H9 (cell line): ENCODE results near the gene CTIF. TPM values are rescaled to one million over a fixed set of nuclear protein-coding genes. Genes with fewer than 3 reads are reported as not detected.

ENCODE experiments used
- DNase-seq: peaks from one replicate; pipeline ENCODE4 v3.0.0-alpha.2; 2017
- H2AFZ ChIP-seq: one replicate; pipeline ENCODE4 v1.6.1; 2013; ENCODE audit warnings: mild to moderate bottlenecking, low read length, control low read depth, moderate library complexity
- H2AK5ac ChIP-seq: 2 replicates; pipeline ENCODE4 v1.6.1; 2013; ENCODE audit warnings: low read length, control low read depth, mixed read lengths; ENCODE audit not compliant: insufficient read length
- H2BK120ac ChIP-seq: one replicate; pipeline ENCODE4 v1.6.1; 2013; ENCODE audit warnings: low read depth, mild to moderate bottlenecking, low read length, control low read depth, inconsistent platforms; ENCODE audit not compliant: poor library complexity, severe bottlenecking
- H2BK12ac ChIP-seq: 2 replicates; pipeline ENCODE4 v1.6.1; 2013; ENCODE audit warnings: low read length, control low read depth, mixed read lengths, low read depth; ENCODE audit not compliant: insufficient read length
- H2BK15ac ChIP-seq: 2 replicates; pipeline ENCODE4 v1.6.1; 2013; ENCODE audit warnings: low read depth, low read length, control low read depth
- H2BK20ac ChIP-seq: one replicate; pipeline ENCODE4 v1.6.1; 2013; ENCODE audit warnings: low read depth, mild to moderate bottlenecking, low read length, control low read depth, inconsistent platforms; ENCODE audit not compliant: poor library complexity, severe bottlenecking
- H2BK5ac ChIP-seq: 2 replicates; pipeline ENCODE4 v1.6.1; 2013; ENCODE audit warnings: low read length, control low read depth, mixed read lengths; ENCODE audit not compliant: insufficient read length
- H3K14ac ChIP-seq: 2 replicates; pipeline ENCODE4 v1.6.1; 2013; ENCODE audit warnings: low read length, control low read depth; ENCODE audit not compliant: insufficient read depth
- H3K18ac ChIP-seq: 2 replicates; pipeline ENCODE4 v1.6.1; 2013; ENCODE audit warnings: low read depth, mild to moderate bottlenecking, mixed read lengths, low read length, control low read depth; ENCODE audit not compliant: insufficient read length
- H3K23ac ChIP-seq: 2 replicates; pipeline ENCODE4 v1.6.1; 2013; ENCODE audit warnings: low read length, control low read depth, mixed read lengths, low read depth; ENCODE audit not compliant: insufficient read length
- H3K23me2 ChIP-seq: 2 replicates; pipeline ENCODE4 v1.6.1; 2013; ENCODE audit warnings: low read depth, mild to moderate bottlenecking, mixed read lengths, low read length, control low read depth; ENCODE audit not compliant: insufficient read length, poor library complexity, severe bottlenecking
- H3K27ac ChIP-seq: 2 replicates; pipeline ENCODE4 v1.5.1; 2013; ENCODE audit warnings: low read length, control low read depth, mixed read lengths, low read depth; ENCODE audit not compliant: insufficient read length
- H3K27me3 ChIP-seq: 2 replicates; pipeline ENCODE4 v1.6.1; 2013; ENCODE audit warnings: low read length, control low read depth, inconsistent platforms; ENCODE audit not compliant: insufficient read depth
- H3K4ac ChIP-seq: 2 replicates; pipeline ENCODE4 v1.6.1; 2013; ENCODE audit warnings: low read depth, mild to moderate bottlenecking, control low read depth, inconsistent platforms, low read length, moderate library complexity
- H3K4me1 ChIP-seq: 2 replicates; pipeline ENCODE4 v1.6.1; 2013; ENCODE audit warnings: low read length, control low read depth, inconsistent platforms; ENCODE audit not compliant: insufficient read depth
- H3K4me2 ChIP-seq: 2 replicates; pipeline ENCODE4 v1.6.1; 2013; ENCODE audit warnings: low read length, control low read depth, mixed read lengths; ENCODE audit not compliant: insufficient read length, insufficient read depth
- H3K56ac ChIP-seq: 2 replicates; pipeline ENCODE4 v1.6.1; 2013; ENCODE audit warnings: low read depth, mild to moderate bottlenecking, mixed read lengths, low read length, control low read depth; ENCODE audit not compliant: insufficient read length
- H3K79me1 ChIP-seq: 2 replicates; pipeline ENCODE4 v1.6.1; 2013; ENCODE audit warnings: low read depth, mild to moderate bottlenecking, moderate library complexity, low read length, control low read depth, inconsistent platforms; ENCODE audit not compliant: insufficient read depth, poor library complexity, severe bottlenecking
- H3K79me2 ChIP-seq: 2 replicates; pipeline ENCODE4 v1.6.1; 2013; ENCODE audit warnings: low read length, control low read depth, inconsistent platforms; ENCODE audit not compliant: insufficient read depth
- H3K9ac ChIP-seq: 2 replicates; pipeline ENCODE4 v1.6.1; 2013; ENCODE audit warnings: low read length, control low read depth, mixed read lengths; ENCODE audit not compliant: insufficient read length; ENCODE audit errors: extremely low read depth
- H3K9me3 ChIP-seq: one replicate; pipeline ENCODE4 v1.6.1; 2013; ENCODE audit warnings: low read depth, low read length, inconsistent platforms; ENCODE audit not compliant: control insufficient read depth
- H3T11ph ChIP-seq: one replicate; pipeline ENCODE4 v1.6.1; 2013; ENCODE audit warnings: mild to moderate bottlenecking, low read length, control low read depth, inconsistent platforms
- H4K20me1 ChIP-seq: one replicate; pipeline ENCODE4 v1.6.1; 2013; ENCODE audit not compliant: control insufficient read depth, insufficient read length, insufficient read depth
- H4K5ac ChIP-seq: 2 replicates; pipeline ENCODE4 v1.6.1; 2013; ENCODE audit warnings: low read depth, mild to moderate bottlenecking, mixed read lengths, low read length, control low read depth; ENCODE audit not compliant: insufficient read length
- H4K8ac ChIP-seq: replicated peaks from 2 replicates; pipeline ENCODE4 v1.6.1; 2013; ENCODE audit warnings: low read length, control low read depth, mixed read lengths, low read depth; ENCODE audit not compliant: insufficient read length
- H4K91ac ChIP-seq: 2 replicates; pipeline ENCODE4 v1.6.1; 2013; ENCODE audit warnings: low read depth, mild to moderate bottlenecking, moderate library complexity, mixed read lengths, low read length, control low read depth; ENCODE audit not compliant: insufficient read length
- H3K27ac Mint-ChIP-seq, 3 experiments: 2 replicates in 2 of 3; 3 replicates in 1 of 3; pipeline ENCODE4 v1.8.0; 2020 to 2021; ENCODE audit warnings: mixed read lengths in 3 of 3, mild to moderate bottlenecking in 1 of 3, moderate library complexity in 1 of 3
- H3K27me3 Mint-ChIP-seq: 2 replicates; pipeline ENCODE4 v1.8.0; 2021; ENCODE audit warnings: low read depth, mild to moderate bottlenecking, moderate library complexity, mixed read lengths
- H3K36me3 Mint-ChIP-seq, 3 experiments: 2 replicates in 2 of 3; 3 replicates in 1 of 3; pipeline ENCODE4 v1.8.0; 2020 to 2021; ENCODE audit warnings: low read depth in 3 of 3, mixed read lengths in 3 of 3; ENCODE audit not compliant: insufficient read depth in 1 of 3
- H3K4me1 Mint-ChIP-seq, 2 experiments: 2 replicates each; pipeline ENCODE4 v1.8.0; 2020; ENCODE audit warnings: mixed read lengths in 2 of 2
- H3K4me3 Mint-ChIP-seq, 2 experiments: 2 replicates in 1 of 2; 3 replicates in 1 of 2; pipeline ENCODE4 v1.8.0; 2020 to 2021; ENCODE audit warnings: mild to moderate bottlenecking in 2 of 2, mixed read lengths in 2 of 2, moderate library complexity in 1 of 2
- H3K9me3 Mint-ChIP-seq, 2 experiments: 2 replicates in 1 of 2; 3 replicates in 1 of 2; pipeline ENCODE4 v1.8.0; 2020; ENCODE audit warnings: mild to moderate bottlenecking in 2 of 2, mixed read lengths in 2 of 2, moderate library complexity in 1 of 2
- WGBS: extraction: QIAGEN DNeasy Blood & Tissue Kit; methylation state at CpG from one replicate; pipeline ENCODE4 v1.1.7; 2013; ENCODE audit warnings: missing lambda C conversion rate, low lambda C conversion rate, mixed read lengths; ENCODE audit not compliant: insufficient read length; ENCODE audit errors: extremely low coverage; 5-methylcytosine and 5-hydroxymethylcytosine counted together
- total RNA-seq: library from RNA; stranded (reverse); gene quantifications from 2 replicates; pipeline ENCODE4 v1.2.1, GENCODE V29; 2021
- TF ChIP-seq, protein P1 (sequence below): fragments of 200-600 bp; sonication (generic); conservative IDR thresholded peaks from 3 replicates; pipeline ENCODE4 v1.8.0; 2021; ENCODE audit warnings: antibody characterized with exemption, mild to moderate bottlenecking

Gene CTIF
- total RNA-seq, 1 experiment from 2014 or later, result 15.8 TPM

DNA sequence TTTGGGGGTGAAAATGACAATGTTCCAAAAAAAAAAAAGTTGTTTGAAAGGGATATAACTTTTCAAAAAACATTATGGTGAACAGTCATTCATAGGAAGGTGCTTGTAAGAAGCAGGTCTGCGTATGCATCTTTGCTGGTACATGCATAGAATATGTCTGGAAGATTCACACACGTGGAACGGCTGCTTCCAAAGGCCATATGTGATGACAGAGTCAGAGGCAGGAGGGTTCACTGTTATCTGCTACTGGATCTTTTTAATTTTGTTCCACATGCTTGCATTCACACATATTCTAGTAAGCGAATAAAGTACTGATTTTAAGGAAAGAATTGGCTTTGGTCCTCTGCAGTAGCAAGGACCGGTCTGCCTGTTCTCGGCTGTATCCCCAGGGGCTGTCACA is 218.5 kb downstream of the CTIF start:
- Histone ChIP-seq H3K9ac (no peak overlapping the region), H3K23me2 (no peaks in the 10 kb centered on the region), H4K5ac (no peak overlapping the region), H3K79me1 (no peaks in the 10 kb centered on the region), H4K8ac (no peak overlapping the region), H2AFZ (no peak overlapping the region), H2AK5ac (no peak overlapping the region), H2BK12ac (no peak overlapping the region), H3K18ac (no peak overlapping the region), H3K4me1 (no peaks in the 10 kb centered on the region), H3K23ac (no peak overlapping the region), H3K27me3 (no peaks in the 10 kb centered on the region), H3K56ac (no peak overlapping the region), H2BK20ac (no peak overlapping the region), H4K20me1 (no peaks in the 10 kb centered on the region), H2BK5ac (no peak overlapping the region), H2BK15ac (no peak overlapping the region), H3K14ac (no peak overlapping the region), H3K9me3 (no peaks in the 10 kb centered on the region), H3K27ac (no peak overlapping the region), H3K4me2 (no peak overlapping the region), H2BK120ac (no peak overlapping the region), H3T11ph (no peak overlapping the region), H3K79me2 (no peaks in the 10 kb centered on the region), H3K4ac (no peak overlapping the region), H4K91ac (no peak overlapping the region)
- Mint-ChIP-seq H3K4me1 (peaks cover 0 to 7% of the 10 kb centered on the region in 2 experiments; a peak in 1 of 4 replicates), H3K27me3 (no peaks in the 10 kb centered on the region), H3K4me3 (no peak overlapping the region), H3K36me3 (peaks cover 10 to 13% (median 11%) of the 10 kb centered on the region in 3 experiments; a peak in 6 of 7 replicates), H3K27ac (no peak overlapping the region), H3K9me3 (no peaks in the 10 kb centered on the region)
- TF ChIP-seq, protein P1, sequence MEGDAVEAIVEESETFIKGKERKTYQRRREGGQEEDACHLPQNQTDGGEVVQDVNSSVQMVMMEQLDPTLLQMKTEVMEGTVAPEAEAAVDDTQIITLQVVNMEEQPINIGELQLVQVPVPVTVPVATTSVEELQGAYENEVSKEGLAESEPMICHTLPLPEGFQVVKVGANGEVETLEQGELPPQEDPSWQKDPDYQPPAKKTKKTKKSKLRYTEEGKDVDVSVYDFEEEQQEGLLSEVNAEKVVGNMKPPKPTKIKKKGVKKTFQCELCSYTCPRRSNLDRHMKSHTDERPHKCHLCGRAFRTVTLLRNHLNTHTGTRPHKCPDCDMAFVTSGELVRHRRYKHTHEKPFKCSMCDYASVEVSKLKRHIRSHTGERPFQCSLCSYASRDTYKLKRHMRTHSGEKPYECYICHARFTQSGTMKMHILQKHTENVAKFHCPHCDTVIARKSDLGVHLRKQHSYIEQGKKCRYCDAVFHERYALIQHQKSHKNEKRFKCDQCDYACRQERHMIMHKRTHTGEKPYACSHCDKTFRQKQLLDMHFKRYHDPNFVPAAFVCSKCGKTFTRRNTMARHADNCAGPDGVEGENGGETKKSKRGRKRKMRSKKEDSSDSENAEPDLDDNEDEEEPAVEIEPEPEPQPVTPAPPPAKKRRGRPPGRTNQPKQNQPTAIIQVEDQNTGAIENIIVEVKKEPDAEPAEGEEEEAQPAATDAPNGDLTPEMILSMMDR, result no peak
- no CpG with 5 or more reads among the region's 6 CpGs for WGBS
- DNase-seq, result no peak
